HepG2 (cell line): ENCODE results near the gene DLX5. TPM values are rescaled to one million over a fixed set of nuclear protein-coding genes. Genes with fewer than 3 reads are reported as not detected.

Experiments used
- ARNT2 ChIP-seq: sonication (generic); formaldehyde crosslinking; IDR thresholded peaks from 2 replicates; pipeline ENCODE4 v1.8.0; 2022; ENCODE audit warnings: mild to moderate bottlenecking, low read depth, missing genetic modification reagents, moderate library complexity
- CBX2 ChIP-seq, 2 experiments: fragments of 200-600 bp in 1 of 2; sonication (generic); formaldehyde crosslinking in 1 of 2; IDR thresholded peaks; 2 replicates each; pipeline versions ENCODE4 v1.7.0 to v1.8.1; 2018 to 2022; ENCODE audit warnings: low read depth in 2 of 2, low read length in 1 of 2, mild to moderate bottlenecking in 1 of 2, missing genetic modification reagents in 1 of 2
- ETV5 ChIP-seq: IDR thresholded peaks from 2 replicates; pipeline ENCODE4 v1.6.1; 2018; ENCODE audit warnings: missing biosample characterization, missing genetic modification reagents, inconsistent platforms, borderline replicate concordance
- GMEB2 ChIP-seq: IDR thresholded peaks from 2 replicates; pipeline ENCODE4 v1.6.1; 2016; ENCODE audit warnings: missing biosample characterization, missing genetic modification reagents, low read depth
- GTF2F1 ChIP-seq: fragments of 150-350 bp; IDR thresholded peaks from 2 replicates; pipeline ENCODE4 v1.6.1; 2014; ENCODE audit warnings: low read length
- HOXA3 ChIP-seq: sonication (generic); formaldehyde crosslinking; IDR thresholded peaks from 2 replicates; pipeline ENCODE4 v1.5.0; 2020; ENCODE audit warnings: missing genetic modification reagents
- RARG ChIP-seq: sonication (generic); formaldehyde crosslinking; IDR thresholded peaks from 2 replicates; pipeline ENCODE4 v1.4.0; 2020; ENCODE audit warnings: low read depth, mild to moderate bottlenecking, missing genetic modification reagents
- RBM22 ChIP-seq: fragments of 200-400 bp; formaldehyde crosslinking; optimal IDR thresholded peaks from 2 replicates; pipeline ENCODE3; 2017; ENCODE audit warnings: mild to moderate bottlenecking, low read length, moderate library complexity
- SETDB1 ChIP-seq: sonication (generic); formaldehyde crosslinking; IDR thresholded peaks from 2 replicates; pipeline ENCODE4 v1.5.1; 2020; ENCODE audit warnings: missing genetic modification reagents, mild to moderate bottlenecking, borderline replicate concordance
- SOX5 ChIP-seq: IDR thresholded peaks from 2 replicates; pipeline ENCODE4 v1.6.1; 2016; ENCODE audit warnings: borderline replicate concordance
- SRSF4 ChIP-seq: fragments of 200-400 bp; formaldehyde crosslinking; IDR thresholded peaks from one replicate; pipeline ENCODE4 v1.6.1; 2018; ENCODE audit warnings: mild to moderate bottlenecking, low read depth, low read length, moderate library complexity; ENCODE audit not compliant: poor library complexity, severe bottlenecking
- THAP8 ChIP-seq: sonication (generic); formaldehyde crosslinking; IDR thresholded peaks from 2 replicates; pipeline ENCODE4 v1.5.1; 2020; ENCODE audit warnings: missing genetic modification reagents, mild to moderate bottlenecking, borderline replicate concordance
- USF2 ChIP-seq, 2 experiments: sonication (generic) in 1 of 2; formaldehyde crosslinking in 1 of 2; IDR thresholded peaks; 2 replicates each; pipeline versions ENCODE4 v1.5.1 to v1.6.1; 2011 to 2020; ENCODE audit warnings: borderline replicate concordance in 1 of 2, low read depth in 1 of 2, low read length in 1 of 2, mild to moderate bottlenecking in 1 of 2, missing genetic modification reagents in 1 of 2, moderate library complexity in 1 of 2
- ZNF264 ChIP-seq: sonication (generic); formaldehyde crosslinking; IDR thresholded peaks from 2 replicates; pipeline ENCODE4 v1.4.0; 2020; ENCODE audit warnings: missing genetic modification reagents
- ZNF7 ChIP-seq: IDR thresholded peaks from 2 replicates; pipeline ENCODE4 v1.6.1; 2016; ENCODE audit warnings: missing biosample characterization, missing genetic modification reagents
- ZNF766 ChIP-seq: sonication (generic); formaldehyde crosslinking; IDR thresholded peaks from 2 replicates; pipeline ENCODE4 v1.5.0; 2020; ENCODE audit warnings: missing genetic modification reagents, borderline replicate concordance
- ZUFSP ChIP-seq: sonication (generic); formaldehyde crosslinking; IDR thresholded peaks from 2 replicates; pipeline ENCODE4 v1.9.0; 2021; ENCODE audit warnings: missing genetic modification reagents, mild to moderate bottlenecking, borderline replicate concordance
- polyA plus RNA-seq, 8 experiments: library from polyadenylated mRNA; depleted of rRNA in 3 of 8; stranded (reverse) in 7 of 8; unstranded in 1 of 8; fragments of >200 nt; fragmentation: Illumina TruSeq in 4 of 8; extraction: Trizol in 4 of 8; gene quantifications; 2 replicates each; pipeline versions ENCODE4 v1.2.1 to v1.2.3, GENCODE V29; 2011 to 2016; ENCODE audit warnings: low read depth in 4 of 8, missing spikeins in 1 of 8, mixed read lengths in 1 of 8; ENCODE audit not compliant: insufficient read depth in 1 of 8
- total RNA-seq, 5 experiments: library from RNA; depleted of rRNA; stranded (reverse); fragments of >200 nt; fragmentation: Illumina TruSeq; extraction: Trizol; gene quantifications; 2 replicates each; pipeline ENCODE4 v1.2.3, GENCODE V29; 2016; ENCODE audit warnings: low read depth in 1 of 5
- TF ChIP-seq, protein P1 (sequence below): IDR thresholded peaks from 2 replicates; pipeline ENCODE4 v1.6.1; 2016; ENCODE audit warnings: control low read depth

Gene DLX5
- total and polyA plus RNA-seq, 2 of the 13 experiments (the other 11 are each of a cell fraction or from before 2014, with no cell fraction given), result not detected

- no peak for TF ChIP-seq USF2 (IDR thresholded peaks at IDR 0.05; ENCODE audit: low read depth, low read length)
- TF ChIP-seq USF2 (CRISPR knock-in tag; IDR thresholded peaks at IDR 0.05; ENCODE audit: borderline replicate concordance), result no peak
- TF ChIP-seq GTF2F1, result no peak
- no peak; the same call in 1 of the 2 replicates for TF ChIP-seq ZNF766
- TF ChIP-seq RARG, result no peak
- TF ChIP-seq ZNF7 (CRISPR knock-in tag), result no peak
- TF ChIP-seq HOXA3 (CRISPR knock-in tag), result peak; percentile 48; the same call in 1 of the 2 replicates
- TF ChIP-seq CBX2 (IDR thresholded peaks at IDR 0.05; ENCODE audit: low read depth, low read length), result no peak
- no peak for TF ChIP-seq CBX2 (CRISPR knock-in tag; IDR thresholded peaks at IDR 0.05; ENCODE audit: low read depth)
- TF ChIP-seq SETDB1 (CRISPR knock-in tag), result no peak
- TF ChIP-seq THAP8 (CRISPR knock-in tag), result 0 out of 2 replicates have a peak, but pooled peaks have one; percentile 64
- no peak for TF ChIP-seq RBM22
- TF ChIP-seq SRSF4, result no peak
- no peak for TF ChIP-seq ZUFSP
- TF ChIP-seq ARNT2 (CRISPR knock-in tag), result no peak
- TF ChIP-seq ZNF264 (CRISPR knock-in tag), result no peak
- TF ChIP-seq SOX5 (CRISPR knock-in tag), result no peak
- TF ChIP-seq ETV5 (CRISPR knock-in tag), result no peak; the same call in 1 of the 2 replicates
- TF ChIP-seq, protein P1, sequence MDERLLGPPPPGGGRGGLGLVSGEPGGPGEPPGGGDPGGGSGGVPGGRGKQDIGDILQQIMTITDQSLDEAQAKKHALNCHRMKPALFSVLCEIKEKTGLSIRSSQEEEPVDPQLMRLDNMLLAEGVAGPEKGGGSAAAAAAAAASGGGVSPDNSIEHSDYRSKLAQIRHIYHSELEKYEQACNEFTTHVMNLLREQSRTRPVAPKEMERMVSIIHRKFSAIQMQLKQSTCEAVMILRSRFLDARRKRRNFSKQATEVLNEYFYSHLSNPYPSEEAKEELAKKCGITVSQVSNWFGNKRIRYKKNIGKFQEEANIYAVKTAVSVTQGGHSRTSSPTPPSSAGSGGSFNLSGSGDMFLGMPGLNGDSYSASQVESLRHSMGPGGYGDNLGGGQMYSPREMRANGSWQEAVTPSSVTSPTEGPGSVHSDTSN, result no peak
- TF ChIP-seq GMEB2 (CRISPR knock-in tag), result no peak
Observed at GRCh38 chr7:97006055-97006815, 18.4 kb downstream of the DLX5 start (continued).
